BE2C (cell line): ENCODE measurements around the gene ACYP1.

Experiments used
- DNase-seq: peaks from one replicate; pipeline ENCODE4 v3.0.0-alpha.2; 2020
- H3K27me3 ChIP-seq: fragments of 250-450 bp; sonication (Bioruptor Pico); 2 replicates; pipeline ENCODE4 v1.5.1; 2020; ENCODE audit warnings: mild to moderate bottlenecking
- H3K36me3 ChIP-seq: fragments of 250-450 bp; sonication (Bioruptor Pico); 2 replicates; pipeline ENCODE4 v1.5.1; 2020; ENCODE audit warnings: mild to moderate bottlenecking
- H3K4me1 ChIP-seq: fragments of 250-450 bp; sonication (Bioruptor Pico); 2 replicates; pipeline ENCODE4 v1.5.1; 2020
- H3K4me3 ChIP-seq: 2 replicates; pipeline ENCODE4 v1.5.1; 2011; ENCODE audit warnings: low read depth, low read length
- H3K9me3 ChIP-seq: fragments of 250-450 bp; sonication (Bioruptor Pico); 2 replicates; pipeline ENCODE4 v1.5.1; 2020
- TF ChIP-seq, protein P1 (sequence below): IDR thresholded peaks from 2 replicates; pipeline ENCODE4 v1.5.1; 2012; ENCODE audit warnings: mild to moderate bottlenecking, low read depth, low read length

The ACYP1 gene

DNA sequence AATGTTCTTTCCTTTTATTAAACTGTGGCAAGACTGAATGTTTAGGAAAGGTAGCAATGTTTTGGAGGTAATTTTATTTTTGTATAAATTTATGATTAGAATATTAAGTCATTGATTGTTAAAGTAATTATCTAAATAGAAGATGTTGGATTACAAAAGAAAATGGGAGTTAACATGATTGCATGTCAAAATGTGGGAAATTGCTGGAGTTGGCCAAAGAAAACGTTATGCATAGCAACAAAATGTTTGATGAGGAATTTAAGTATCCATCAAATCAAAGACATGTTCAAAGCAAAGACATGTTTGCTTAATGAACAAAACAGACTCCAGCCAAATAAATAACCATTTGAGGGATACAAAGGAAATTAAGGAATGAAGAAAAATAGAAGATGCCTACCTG, 9.4 kb downstream of the ACYP1 start:
- H3K27me3 ChIP-seq, result no peaks in the 10 kb centered on the region
- TF ChIP-seq, protein P1, sequence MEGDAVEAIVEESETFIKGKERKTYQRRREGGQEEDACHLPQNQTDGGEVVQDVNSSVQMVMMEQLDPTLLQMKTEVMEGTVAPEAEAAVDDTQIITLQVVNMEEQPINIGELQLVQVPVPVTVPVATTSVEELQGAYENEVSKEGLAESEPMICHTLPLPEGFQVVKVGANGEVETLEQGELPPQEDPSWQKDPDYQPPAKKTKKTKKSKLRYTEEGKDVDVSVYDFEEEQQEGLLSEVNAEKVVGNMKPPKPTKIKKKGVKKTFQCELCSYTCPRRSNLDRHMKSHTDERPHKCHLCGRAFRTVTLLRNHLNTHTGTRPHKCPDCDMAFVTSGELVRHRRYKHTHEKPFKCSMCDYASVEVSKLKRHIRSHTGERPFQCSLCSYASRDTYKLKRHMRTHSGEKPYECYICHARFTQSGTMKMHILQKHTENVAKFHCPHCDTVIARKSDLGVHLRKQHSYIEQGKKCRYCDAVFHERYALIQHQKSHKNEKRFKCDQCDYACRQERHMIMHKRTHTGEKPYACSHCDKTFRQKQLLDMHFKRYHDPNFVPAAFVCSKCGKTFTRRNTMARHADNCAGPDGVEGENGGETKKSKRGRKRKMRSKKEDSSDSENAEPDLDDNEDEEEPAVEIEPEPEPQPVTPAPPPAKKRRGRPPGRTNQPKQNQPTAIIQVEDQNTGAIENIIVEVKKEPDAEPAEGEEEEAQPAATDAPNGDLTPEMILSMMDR, result no peak
- peaks cover 2% of the 10 kb centered on the region for H3K36me3 ChIP-seq
- H3K4me1 ChIP-seq, result peaks cover 9% of the 10 kb centered on the region
- DNase-seq, result no peak
- H3K9me3 ChIP-seq, result no peaks in the 10 kb centered on the region
- no peak overlapping the region for H3K4me3 ChIP-seq

DNA sequence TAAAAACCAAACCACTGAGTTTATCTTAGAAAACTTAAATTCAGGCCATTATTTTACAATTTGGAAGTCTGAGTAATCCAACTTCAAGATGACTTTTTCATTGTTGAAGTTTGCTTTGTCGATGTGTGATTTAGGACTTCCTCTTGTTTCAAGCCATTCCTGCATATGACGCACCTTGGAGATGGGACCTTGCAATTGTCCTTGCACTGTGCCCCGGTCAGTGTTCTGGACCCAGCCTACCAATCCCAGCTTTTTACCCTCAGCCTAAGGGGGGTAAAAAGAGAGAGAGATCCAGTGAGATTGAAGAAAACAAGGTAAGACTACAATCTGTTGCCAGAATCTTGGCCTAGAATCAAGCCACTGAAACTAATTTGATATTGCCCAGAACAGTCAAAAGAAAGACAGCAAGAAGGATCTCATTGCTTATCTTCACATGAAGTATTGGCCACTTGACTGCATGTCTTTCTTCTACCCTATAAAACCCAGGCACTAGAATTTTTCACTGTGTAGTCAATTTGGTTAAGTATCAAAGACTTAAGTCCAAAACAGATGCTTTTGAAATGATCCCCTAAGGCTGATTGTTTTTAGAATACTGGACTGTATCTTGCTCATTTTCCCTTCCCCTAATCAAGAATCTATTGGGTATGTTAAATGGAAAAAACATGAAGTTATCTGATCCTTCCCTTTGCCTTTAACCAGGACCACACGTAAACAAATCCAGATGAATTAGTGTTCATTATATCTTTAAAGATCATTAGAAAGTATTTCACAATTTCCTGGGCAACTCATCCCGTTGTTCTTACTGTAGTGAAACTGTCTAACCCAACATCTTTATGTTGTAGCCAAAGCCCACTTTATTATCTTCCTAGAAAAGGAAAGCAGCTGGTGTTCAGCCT, 10.2 kb downstream of the ACYP1 start:
- H3K9me3 ChIP-seq, result no peaks in the 10 kb centered on the region
- peaks cover 9% of the 10 kb centered on the region for H3K4me1 ChIP-seq
- peaks cover 6% of the 10 kb centered on the region for H3K36me3 ChIP-seq
- H3K4me3 ChIP-seq, result no peak overlapping the region
- no peak for DNase-seq
- TF ChIP-seq, protein P1, result no peak
- H3K27me3 ChIP-seq, result no peaks in the 10 kb centered on the region

- H3K4me3 ChIP-seq, result peak overlapping the region; percentile 72
- TF ChIP-seq, protein P1, result no peak
- no peaks in the 10 kb centered on the region for H3K9me3 ChIP-seq
- peaks cover 6% of the 10 kb centered on the region for H3K36me3 ChIP-seq
- peaks cover 9% of the 10 kb centered on the region for H3K4me1 ChIP-seq
- H3K27me3 ChIP-seq, result no peaks in the 10 kb centered on the region
- no peak for DNase-seq
Measured at GRCh38 chr14:75051556-75051899, 12.3 kb downstream of the ACYP1 start.

- Histone ChIP-seq H3K4me1 (peaks cover 9% of the 10 kb centered on the region), H3K36me3 (peaks cover 6% of the 10 kb centered on the region), H3K27me3 (no peaks in the 10 kb centered on the region), H3K9me3 (no peaks in the 10 kb centered on the region), H3K4me3 (peak within 1 kb of the TSS; percentile 72)
- TF ChIP-seq, protein P1, result no peak
- DNase-seq, result peak; percentile 86
Measured at GRCh38 chr14:75050852-75051555, 12.8 kb downstream of the ACYP1 start, which contains the start of gene MLH3. MLH3 (minus strand) TSS chr14:75051467; CDS start chr14:75049655, 1,812 bp downstream.

- TF ChIP-seq, protein P1, result no peak
- no peak for DNase-seq
- peaks cover 4% of the 10 kb centered on the region; the same call in 1 of the 2 replicates for H3K36me3 ChIP-seq
- H3K9me3 ChIP-seq, result no peaks in the 10 kb centered on the region
- H3K4me1 ChIP-seq, result peaks cover 9% of the 10 kb centered on the region
- H3K27me3 ChIP-seq, result no peaks in the 10 kb centered on the region
- no peak overlapping the region for H3K4me3 ChIP-seq
Measured at GRCh38 chr14:75049731-75050201, 14.1 kb downstream of the ACYP1 start.
